ENCODE measurements around the gene PRPSAP1. TPM values are rescaled to one million over a fixed set of nuclear protein-coding genes. Genes with fewer than 3 reads are reported as not detected.
A peak's percentile ranks its signal among the peaks of the same experiment; 100 is the strongest.

Gene PRPSAP1
- total and polyA plus RNA-seq, 2 of the 8 experiments (the other 6 are each of a cell fraction or from before 2014, with no cell fraction given), result 32.0 to 54.2 TPM

- TF ChIP-seq TAF7 (optimal IDR thresholded peaks at IDR 0.05; ENCODE audit: borderline replicate concordance, low read depth, low read length), result no peak
- no peak for TF ChIP-seq CHD7 (IDR thresholded peaks at IDR 0.05; ENCODE audit: insufficient replicate concordance, low read length)
- no peak for TF ChIP-seq MAFK (IDR thresholded peaks at IDR 0.05; ENCODE audit: low read depth, low read length)
- no peak for TF ChIP-seq SRF (IDR thresholded peaks at IDR 0.05; ENCODE audit: low read depth, low read length)
- TF ChIP-seq RNF2 (IDR thresholded peaks at IDR 0.05; ENCODE audit: borderline replicate concordance, low read depth, low read length, missing control alignments, poor library complexity, severe bottlenecking), result peak; percentile 63
- peak; percentile 87 to 90 for TF ChIP-seq HDAC2 (IDR thresholded peaks at IDR 0.05; ENCODE audit: borderline replicate concordance in 1 of 2, low read depth in 2 of 2, low read length in 2 of 2)
- TF ChIP-seq BACH1 (IDR thresholded peaks at IDR 0.05; ENCODE audit: low read length), result peak; percentile 77
- TF ChIP-seq EP300 (IDR thresholded peaks at IDR 0.05; ENCODE audit: borderline replicate concordance in 1 of 2, low read depth in 2 of 2, low read length in 2 of 2), result no peak
Observed at GRCh38 chr17:76385892-76386786, 32.4 kb upstream of the PRPSAP1 start (continued).
